ENCODE measurements around the gene FOXR1. TPM values are rescaled to one million over a fixed set of nuclear protein-coding genes. Genes with fewer than 3 reads are reported as not detected.
A peak's percentile ranks its signal among the peaks of the same experiment; 100 is the strongest.

Gene FOXR1
- total RNA-seq, 1 donor from 2014 or later = not detected

DNA sequence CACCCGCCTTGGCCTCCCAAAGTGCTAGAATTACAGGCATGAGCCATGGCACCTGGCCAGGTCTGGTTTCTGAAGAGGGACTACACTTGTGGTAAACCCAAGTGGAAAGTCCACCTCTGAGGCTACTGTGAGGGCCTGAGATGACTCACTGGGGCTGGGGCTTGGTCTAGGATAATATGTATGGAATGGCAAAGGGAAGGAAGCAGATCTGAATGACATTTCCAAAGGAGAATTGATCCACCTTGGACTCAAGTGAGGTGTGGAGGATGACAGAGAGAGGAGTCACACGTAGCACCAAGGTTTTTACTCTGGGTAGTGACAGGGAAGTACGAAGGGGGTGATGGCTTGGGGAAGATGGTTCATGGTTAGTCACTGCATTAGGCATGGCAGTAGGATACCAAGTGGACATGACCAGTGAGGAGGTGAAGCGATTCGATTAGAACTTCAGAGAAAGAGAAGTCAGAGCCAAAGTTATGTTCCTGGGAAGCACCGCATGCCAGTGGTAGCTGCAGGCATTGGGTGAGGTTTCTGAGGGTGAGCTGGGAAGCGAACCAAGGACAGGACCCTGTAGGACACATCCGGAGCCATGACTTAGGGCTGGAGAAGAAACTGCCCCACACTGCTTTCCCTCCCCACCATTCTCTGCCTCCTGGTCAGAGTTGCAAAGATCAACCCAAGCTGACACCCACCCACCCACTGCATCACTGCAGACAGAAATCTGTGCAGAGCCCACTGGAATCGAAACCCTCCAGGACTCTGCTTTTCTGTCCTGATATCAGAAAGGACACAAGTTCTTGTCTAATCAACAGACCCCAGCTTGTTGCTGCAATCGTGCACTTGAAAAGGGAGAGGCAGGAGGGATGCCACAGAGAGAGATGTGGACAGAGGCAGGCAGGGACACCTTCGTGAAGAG lies 32.8 kb upstream of the FOXR1 start:
- Mint-ChIP-seq H3K9me3 (no peaks in the 10 kb centered on the region), H3K4me1 (peaks cover 30% of the 10 kb centered on the region), H3K27ac (no peak overlapping the region), H3K27me3 (peaks cover 3% of the 10 kb centered on the region), H3K4me3 (no peak overlapping the region), H3K36me3 (ENCODE audit: low read depth) (no peaks in the 10 kb centered on the region)
- ChIA-PET CTCF (no interaction called here), POLR2A (no interaction called here)
- intact Hi-C loops (cut with micrococcal nuclease) = no loop called here
- TF ChIP-seq, protein P1, sequence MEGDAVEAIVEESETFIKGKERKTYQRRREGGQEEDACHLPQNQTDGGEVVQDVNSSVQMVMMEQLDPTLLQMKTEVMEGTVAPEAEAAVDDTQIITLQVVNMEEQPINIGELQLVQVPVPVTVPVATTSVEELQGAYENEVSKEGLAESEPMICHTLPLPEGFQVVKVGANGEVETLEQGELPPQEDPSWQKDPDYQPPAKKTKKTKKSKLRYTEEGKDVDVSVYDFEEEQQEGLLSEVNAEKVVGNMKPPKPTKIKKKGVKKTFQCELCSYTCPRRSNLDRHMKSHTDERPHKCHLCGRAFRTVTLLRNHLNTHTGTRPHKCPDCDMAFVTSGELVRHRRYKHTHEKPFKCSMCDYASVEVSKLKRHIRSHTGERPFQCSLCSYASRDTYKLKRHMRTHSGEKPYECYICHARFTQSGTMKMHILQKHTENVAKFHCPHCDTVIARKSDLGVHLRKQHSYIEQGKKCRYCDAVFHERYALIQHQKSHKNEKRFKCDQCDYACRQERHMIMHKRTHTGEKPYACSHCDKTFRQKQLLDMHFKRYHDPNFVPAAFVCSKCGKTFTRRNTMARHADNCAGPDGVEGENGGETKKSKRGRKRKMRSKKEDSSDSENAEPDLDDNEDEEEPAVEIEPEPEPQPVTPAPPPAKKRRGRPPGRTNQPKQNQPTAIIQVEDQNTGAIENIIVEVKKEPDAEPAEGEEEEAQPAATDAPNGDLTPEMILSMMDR (IDR thresholded peaks at IDR 0.05) = no peak
- no peak for DNase-seq
- ATAC-seq (ENCODE audit: low read depth) = no peak

DNA sequence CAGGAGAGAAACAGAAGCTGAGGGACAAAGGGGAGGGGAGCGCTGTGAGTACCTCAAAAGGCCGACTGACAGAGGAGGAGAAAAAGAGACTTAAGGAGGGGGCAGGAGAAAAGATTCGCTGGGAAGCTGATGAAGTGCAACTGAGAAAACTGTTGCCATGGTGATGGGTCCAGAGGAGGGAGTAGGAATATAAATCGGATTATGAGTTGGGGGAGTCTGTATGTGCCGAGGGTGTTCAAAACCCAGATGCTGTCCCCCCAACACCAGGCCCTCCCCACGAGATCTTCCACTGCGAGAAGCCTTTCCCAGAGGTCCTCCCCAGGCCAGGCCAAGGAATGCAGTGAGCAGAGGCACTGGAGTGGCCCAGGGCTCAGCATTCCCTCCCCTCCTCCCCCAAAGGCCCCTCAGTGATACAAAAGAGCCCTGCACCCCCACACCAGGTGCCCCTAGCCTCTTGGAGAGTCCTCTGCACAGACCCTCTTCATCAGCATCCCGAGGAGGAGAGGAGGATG lies 32.1 kb upstream of the FOXR1 start:
- H3K4me3 Mint-ChIP-seq = no peak overlapping the region
- peaks cover 3% of the 10 kb centered on the region for H3K27me3 Mint-ChIP-seq
- intact Hi-C loops (cut with micrococcal nuclease) = no loop called here
- TF ChIP-seq, protein P1 (IDR thresholded peaks at IDR 0.05) = no peak
- no peaks in the 10 kb centered on the region for H3K36me3 Mint-ChIP-seq (ENCODE audit: low read depth)
- no peak overlapping the region for H3K27ac Mint-ChIP-seq
- peaks cover 27% of the 10 kb centered on the region for H3K4me1 Mint-ChIP-seq
- POLR2A ChIA-PET = no interaction called here
- CTCF ChIA-PET = interaction anchor here (1.1 kb wide), 1 partner anchor 27 kb away, joined by 3 read pairs; no protein-coding TSS in a partner anchor
- ATAC-seq (ENCODE audit: low read depth) = no peak
- no peak for DNase-seq
- H3K9me3 Mint-ChIP-seq = no peaks in the 10 kb centered on the region

DNA sequence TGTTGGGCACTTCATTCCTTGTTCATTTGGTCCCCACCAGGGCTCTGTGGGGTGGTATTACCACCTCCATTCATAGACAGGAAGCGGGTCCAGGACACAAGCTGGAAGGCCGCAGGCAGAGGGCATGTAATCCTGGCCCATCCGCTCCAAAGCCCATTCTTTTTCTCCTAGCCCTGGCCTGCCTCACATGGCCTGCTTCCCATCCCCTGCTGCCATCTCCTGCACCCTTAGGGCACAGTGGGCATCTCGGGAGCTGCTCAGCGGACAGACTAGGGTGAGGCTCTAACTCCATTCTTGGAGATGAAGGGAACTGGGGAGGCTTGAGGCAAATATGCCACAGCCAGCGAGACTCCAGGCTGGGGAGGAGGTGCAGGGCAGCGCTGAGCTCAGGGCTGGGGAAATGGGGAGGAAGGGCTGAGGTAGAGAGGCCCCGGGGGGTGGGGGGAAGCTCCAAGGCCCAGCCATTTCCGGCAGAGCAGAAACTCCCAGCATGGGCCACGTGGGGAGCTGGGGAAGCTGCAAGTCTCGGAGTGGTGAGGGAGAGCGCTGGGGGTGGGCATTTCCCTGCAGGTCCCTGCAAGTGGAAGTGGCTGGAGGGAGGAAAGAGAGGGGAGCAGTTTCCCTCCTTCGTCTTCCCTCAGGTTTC lies 31.5 kb upstream of the FOXR1 start:
- intact Hi-C loops (cut with micrococcal nuclease) = no loop called here
- Mint-ChIP-seq H3K27me3 (peaks cover 3% of the 10 kb centered on the region), H3K4me1 (peaks cover 22% of the 10 kb centered on the region), H3K9me3 (no peaks in the 10 kb centered on the region), H3K36me3 (ENCODE audit: low read depth) (no peaks in the 10 kb centered on the region), H3K4me3 (no peak overlapping the region), H3K27ac (no peak overlapping the region)
- TF ChIP-seq, protein P1 (IDR thresholded peaks at IDR 0.05) = no peak
- peak; percentile 58 for ATAC-seq (ENCODE audit: low read depth)
- ChIA-PET POLR2A (interaction anchor here (0.6 kb wide), 1 partner anchor 197 kb away, joined by 4 read pairs; no protein-coding TSS in a partner anchor), CTCF (interaction anchor here (1.0 to 1.1 kb wide), 2 partner anchors 9 to 28 kb away, joined by 3 to 5 read pairs; no protein-coding TSS in a partner anchor)
- no peak for DNase-seq

DNA sequence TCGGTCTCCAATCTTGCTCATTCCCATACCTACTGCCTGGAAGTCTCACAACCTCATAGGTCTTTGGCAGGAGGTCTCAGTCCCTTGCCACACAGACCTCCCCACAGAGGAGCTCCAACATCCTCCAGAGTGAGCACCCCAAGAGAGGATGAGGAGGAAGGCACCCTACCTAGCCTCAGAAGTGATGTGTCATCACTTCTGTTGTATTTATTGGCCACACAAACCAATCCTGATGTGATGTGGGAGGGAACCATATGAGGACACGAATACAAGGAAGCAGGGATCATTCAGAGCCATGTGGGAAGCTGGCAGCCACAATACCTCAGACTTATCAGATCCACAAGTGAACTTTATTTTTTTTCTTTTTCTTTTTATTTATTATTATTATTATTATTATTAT lies 24.5 kb upstream of the FOXR1 start:
- intact Hi-C loops (cut with micrococcal nuclease) = no loop called here
- Mint-ChIP-seq H3K36me3 (ENCODE audit: low read depth) (no peaks in the 10 kb centered on the region), H3K9me3 (no peaks in the 10 kb centered on the region), H3K4me1 (no peaks in the 10 kb centered on the region), H3K27me3 (peaks cover 16% of the 10 kb centered on the region), H3K27ac (no peak overlapping the region), H3K4me3 (no peak overlapping the region)
- TF ChIP-seq, protein P1 (IDR thresholded peaks at IDR 0.05) = no peak
- ATAC-seq (ENCODE audit: low read depth) (no peak), DNase-seq (no peak)
- CTCF ChIA-PET = no interaction called here
- POLR2A ChIA-PET = interaction anchor here (0.6 kb wide), 1 partner anchor 12 kb away, joined by 7 read pairs; no protein-coding TSS in a partner anchor

DNA sequence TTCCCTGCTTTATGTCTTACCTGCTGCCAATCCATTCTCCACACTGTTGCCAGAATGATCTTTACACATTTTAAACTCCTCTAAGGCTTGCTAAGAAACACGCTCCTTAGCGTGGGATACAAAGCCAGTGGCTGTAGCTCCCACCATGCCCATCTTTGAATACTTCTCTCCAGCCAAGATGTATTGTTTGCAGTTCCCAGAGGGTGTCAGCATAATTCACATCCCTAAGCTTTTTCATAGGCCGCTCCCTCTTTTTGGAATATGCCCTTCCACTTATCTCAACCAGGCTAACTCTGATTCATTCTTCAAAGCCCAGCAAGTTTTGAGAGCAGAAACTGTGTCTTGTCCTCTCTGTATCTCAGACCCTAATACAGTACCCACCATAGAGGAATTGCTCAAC lies 23.6 kb upstream of the FOXR1 start:
- Mint-ChIP-seq H3K27me3 (peaks cover 17% of the 10 kb centered on the region), H3K27ac (no peak overlapping the region), H3K36me3 (ENCODE audit: low read depth) (no peaks in the 10 kb centered on the region), H3K4me1 (no peaks in the 10 kb centered on the region), H3K4me3 (no peak overlapping the region), H3K9me3 (no peaks in the 10 kb centered on the region)
- CTCF ChIA-PET = interaction anchor here (0.9 kb wide), 1 partner anchor 262 kb away, joined by 3 read pairs; no protein-coding TSS in a partner anchor
- intact Hi-C loops (cut with micrococcal nuclease) = no loop called here
- DNase-seq (no peak), ATAC-seq (ENCODE audit: low read depth) (no peak)
- TF ChIP-seq, protein P1 (IDR thresholded peaks at IDR 0.05) = no peak
- POLR2A ChIA-PET = no interaction called here

All from activated B cell treated with CpG ODN at 0.5 μM for 24 hours (primary cell).